Gastroesophageal sphincter (tissue), 3 donors: Measurements from ENCODE around the gene FUT4.

ENCODE experiments used
- CTCF ChIP-seq, 4 experiments: fragments of 200-600 bp in 2 of 4; fragments of 450-650 bp in 2 of 4; sonication (generic) in 1 of 4; IDR thresholded peaks; one replicate each; pipeline ENCODE4 v1.5.1; 2017 to 2019; ENCODE audit warnings: antibody characterized with exemption in 4 of 4, mild to moderate bottlenecking in 2 of 4, moderate library complexity in 2 of 4
- EP300 ChIP-seq: sonication (generic); formaldehyde crosslinking; IDR thresholded peaks from one replicate; pipeline ENCODE4 v1.6.1; 2017; ENCODE audit warnings: antibody characterized with exemption, mild to moderate bottlenecking
- POLR2A ChIP-seq, 2 donors: fragments of 450-650 bp; IDR thresholded peaks; one replicate each; pipeline ENCODE4 v1.6.1; 2017; ENCODE audit warnings: antibody characterized with exemption in 2 of 2, mild to moderate bottlenecking in 2 of 2, moderate library complexity in 1 of 2

GRCh38 chr11:94519478-94520084, 24.1 kb upstream of the FUT4 start:
- TF ChIP-seq CTCF (IDR thresholded peaks at IDR 0.05): peak; percentile 64 to 72 (median 67)
- TF ChIP-seq EP300: no peak
- TF ChIP-seq POLR2A (IDR thresholded peaks at IDR 0.05): no peak
